ENCODE data around the gene C1orf232. TPM values are rescaled to one million over a fixed set of nuclear protein-coding genes. Genes with fewer than 3 reads are reported as not detected.
A peak's percentile ranks its signal among the peaks of the same experiment; 100 is the strongest.

C1orf232 gene
- total RNA-seq, 1 donor from 2014 or later: not detected

GRCh38 chr1:26132834-26133167 lies 36.0 kb downstream of the C1orf232 start:
- peaks cover 13% of the 10 kb centered on the region for H3K27me3 Mint-ChIP-seq (ENCODE audit: unreplicated experiment)
- peaks cover 8% of the 10 kb centered on the region for H3K9me3 Mint-ChIP-seq (ENCODE audit: unreplicated experiment)
- peak; percentile 60 for DNase-seq (ENCODE audit: extremely low spot score, unreplicated experiment)
- H3K36me3 Mint-ChIP-seq (ENCODE audit: unreplicated experiment): peaks cover 2% of the 10 kb centered on the region
- no peak overlapping the region for H3K27ac Mint-ChIP-seq (ENCODE audit: unreplicated experiment)
- H3K4me3 Mint-ChIP-seq (ENCODE audit: unreplicated experiment): no peak overlapping the region
- H3K4me1 Mint-ChIP-seq (ENCODE audit: unreplicated experiment): no peaks in the 10 kb centered on the region
- TF ChIP-seq CTCF (IDR thresholded peaks at IDR 0.05): no peak

- Mint-ChIP-seq H3K4me3 (ENCODE audit: unreplicated experiment) (no peak overlapping the region), H3K27ac (ENCODE audit: unreplicated experiment) (no peak overlapping the region), H3K9me3 (ENCODE audit: unreplicated experiment) (peaks cover 8% of the 10 kb centered on the region), H3K4me1 (ENCODE audit: unreplicated experiment) (no peaks in the 10 kb centered on the region), H3K27me3 (ENCODE audit: unreplicated experiment) (peaks cover 13% of the 10 kb centered on the region), H3K36me3 (ENCODE audit: unreplicated experiment) (peaks cover 2% of the 10 kb centered on the region)
- no peak for TF ChIP-seq CTCF (IDR thresholded peaks at IDR 0.05)
- DNase-seq (ENCODE audit: extremely low spot score, unreplicated experiment): peak; percentile 49
Measured at GRCh38 chr1:26132128-26132833, 36.5 kb downstream of the C1orf232 start.

GRCh38 chr1:26130695-26131094 lies 38.1 kb downstream of the C1orf232 start:
- no peak for TF ChIP-seq CTCF (IDR thresholded peaks at IDR 0.05)
- H3K27me3 Mint-ChIP-seq (ENCODE audit: unreplicated experiment): peaks cover 13% of the 10 kb centered on the region
- DNase-seq (ENCODE audit: extremely low spot score, unreplicated experiment): peak; percentile 38
- no peaks in the 10 kb centered on the region for H3K4me1 Mint-ChIP-seq (ENCODE audit: unreplicated experiment)
- no peak overlapping the region for H3K4me3 Mint-ChIP-seq (ENCODE audit: unreplicated experiment)
- H3K36me3 Mint-ChIP-seq (ENCODE audit: unreplicated experiment): peaks cover 2% of the 10 kb centered on the region
- H3K9me3 Mint-ChIP-seq (ENCODE audit: unreplicated experiment): peaks cover 8% of the 10 kb centered on the region
- H3K27ac Mint-ChIP-seq (ENCODE audit: unreplicated experiment): no peak overlapping the region

GRCh38 chr1:26129778-26130177 lies 39.0 kb downstream of the C1orf232 start:
- no peaks in the 10 kb centered on the region for H3K9me3 Mint-ChIP-seq (ENCODE audit: unreplicated experiment)
- peak; percentile 6 for DNase-seq (ENCODE audit: extremely low spot score, unreplicated experiment)
- no peak for TF ChIP-seq CTCF (IDR thresholded peaks at IDR 0.05)
- H3K4me3 Mint-ChIP-seq (ENCODE audit: unreplicated experiment): no peak overlapping the region
- no peak overlapping the region for H3K27ac Mint-ChIP-seq (ENCODE audit: unreplicated experiment)
- peaks cover 13% of the 10 kb centered on the region for H3K27me3 Mint-ChIP-seq (ENCODE audit: unreplicated experiment)
- H3K36me3 Mint-ChIP-seq (ENCODE audit: unreplicated experiment): peaks cover 5% of the 10 kb centered on the region
- H3K4me1 Mint-ChIP-seq (ENCODE audit: unreplicated experiment): no peaks in the 10 kb centered on the region

GRCh38 chr1:26127235-26128163 lies 41.3 kb downstream of the C1orf232 start:
- no peaks in the 10 kb centered on the region for H3K9me3 Mint-ChIP-seq (ENCODE audit: unreplicated experiment)
- no peak for TF ChIP-seq CTCF (IDR thresholded peaks at IDR 0.05)
- no peak overlapping the region for H3K4me3 Mint-ChIP-seq (ENCODE audit: unreplicated experiment)
- peaks cover 8% of the 10 kb centered on the region for H3K36me3 Mint-ChIP-seq (ENCODE audit: unreplicated experiment)
- peaks cover 13% of the 10 kb centered on the region for H3K27me3 Mint-ChIP-seq (ENCODE audit: unreplicated experiment)
- H3K4me1 Mint-ChIP-seq (ENCODE audit: unreplicated experiment): no peaks in the 10 kb centered on the region
- DNase-seq (ENCODE audit: extremely low spot score, unreplicated experiment): peak; percentile 44
- no peak overlapping the region for H3K27ac Mint-ChIP-seq (ENCODE audit: unreplicated experiment)
